K562 (cell line): ENCODE measurements around the gene ZNF805. TPM values are rescaled to one million over a fixed set of nuclear protein-coding genes. Genes with fewer than 3 reads are reported as not detected.

Experiments
- CCAR2 ChIP-seq: fragments of 200-400 bp; formaldehyde crosslinking; IDR thresholded peaks from 2 replicates; pipeline ENCODE4 v1.6.1; 2017; ENCODE audit warnings: mild to moderate bottlenecking, low read depth, low read length
- EHMT2 ChIP-seq: fragments of 450-650 bp; IDR thresholded peaks from 2 replicates; pipeline ENCODE4 v1.6.1; 2018; ENCODE audit warnings: antibody characterized with exemption
- MAZ ChIP-seq, 2 experiments: fragments of 450-650 bp in 1 of 2; sonication (generic) in 1 of 2; formaldehyde crosslinking; IDR thresholded peaks in 1 of 2; conservative IDR thresholded peaks in 1 of 2; 2 replicates each; pipeline versions ENCODE4 v1.4.0 to v1.5.0; 2020; ENCODE audit warnings: mild to moderate bottlenecking in 1 of 2, missing genetic modification reagents in 1 of 2
- PCBP2 ChIP-seq: fragments of 200-400 bp; formaldehyde crosslinking; IDR thresholded peaks from 2 replicates; pipeline ENCODE4 v1.6.1; 2018; ENCODE audit warnings: low read length, low read depth, mild to moderate bottlenecking, moderate library complexity; ENCODE audit not compliant: poor library complexity, severe bottlenecking
- RBM25 ChIP-seq: fragments of 200-400 bp; formaldehyde crosslinking; IDR thresholded peaks from 2 replicates; pipeline ENCODE4 v1.6.1; 2018; ENCODE audit warnings: low read length, low read depth, moderate library complexity; ENCODE audit not compliant: severe bottlenecking
- RFX1 ChIP-seq: fragments of 450-650 bp; IDR thresholded peaks from 2 replicates; pipeline ENCODE4 v1.6.1; 2016; ENCODE audit warnings: mild to moderate bottlenecking, moderate library complexity
- RHOXF2B ChIP-seq: fragments of 250-450 bp; sonication (Bioruptor Pico); conservative IDR thresholded peaks from 2 replicates; pipeline ENCODE4 v1.5.1; 2021
- SMARCB1 ChIP-seq: IDR thresholded peaks from 2 replicates; pipeline ENCODE4 v1.6.1; 2011; ENCODE audit warnings: improper control_type of control experiment, low read depth; ENCODE audit not compliant: insufficient read length
- SRSF9 ChIP-seq: fragments of 200-400 bp; formaldehyde crosslinking; IDR thresholded peaks from 2 replicates; pipeline ENCODE4 v1.6.1; 2017; ENCODE audit warnings: low read depth, low read length, borderline replicate concordance
- SUPT5H ChIP-seq: fragments of 450-650 bp; IDR thresholded peaks from 2 replicates; pipeline ENCODE4 v1.6.1; 2016
- TAF1 ChIP-seq: IDR thresholded peaks from 2 replicates; pipeline ENCODE4 v1.6.1; 2011; ENCODE audit warnings: mild to moderate bottlenecking, low read length, moderate library complexity; ENCODE audit not compliant: insufficient read depth, control insufficient read depth, severe bottlenecking; ENCODE audit errors: extremely low read depth
- TAL1 ChIP-seq: fragments of 450-650 bp; IDR thresholded peaks from 2 replicates; pipeline ENCODE4 v1.6.1; 2016; ENCODE audit warnings: mild to moderate bottlenecking
- U2AF1 ChIP-seq: fragments of 200-400 bp; formaldehyde crosslinking; optimal IDR thresholded peaks from 2 replicates; pipeline ENCODE3; 2017; ENCODE audit warnings: mild to moderate bottlenecking, low read depth, low read length, moderate library complexity
- WHSC1 ChIP-seq: IDR thresholded peaks from one replicate; pipeline ENCODE4 v1.6.1; 2012; ENCODE audit warnings: low read length, control low read depth, inconsistent platforms
- ZKSCAN8 ChIP-seq: fragments of 200-800 bp; sonication (Bioruptor generic); IDR thresholded peaks from 2 replicates; pipeline ENCODE4 v1.6.1; 2016; ENCODE audit warnings: missing genetic modification characterization, missing compliant biosample characterization
- ZNF184 ChIP-seq: sonication (generic); formaldehyde crosslinking; IDR thresholded peaks from 2 replicates; pipeline ENCODE4 v1.5.0; 2020; ENCODE audit warnings: missing genetic modification reagents
- polyA plus RNA-seq, 8 experiments: library from polyadenylated mRNA; depleted of rRNA in 4 of 8; stranded (reverse) in 5 of 8; unstranded in 3 of 8; fragments of >200 nt; fragmentation: Nextera tagmentation in 2 of 8; fragmentation: Illumina TruSeq in 1 of 8; extraction: Ambion mirVana in 2 of 8; extraction: Trizol in 1 of 8; gene quantifications; 2 replicates each; pipeline versions ENCODE4 v1.2.1 to v1.2.3, GENCODE V29; 2011 to 2014; ENCODE audit warnings: inconsistent platforms in 1 of 8, missing spikeins in 1 of 8
- total RNA-seq, 7 experiments: library from RNA; depleted of rRNA in 6 of 7; stranded (reverse); fragments of >200 nt in 6 of 7; fragmentation: Illumina TruSeq in 2 of 7; extraction: Trizol in 2 of 7; gene quantifications; 2 replicates each; pipeline versions ENCODE4 v1.2.1 to v1.2.3, GENCODE V29; 2011 to 2021; ENCODE audit warnings: low replicate concordance in 1 of 7
- TF ChIP-seq, protein P1 (sequence below), 2 experiments: IDR thresholded peaks; 2 replicates each; pipeline ENCODE4 v1.6.1; 2012; ENCODE audit warnings: improper control_type of control experiment in 2 of 2, low read depth in 2 of 2, low read length in 2 of 2, borderline replicate concordance in 1 of 2
- TF ChIP-seq, protein P2 (sequence below): fragments of 450-650 bp; IDR thresholded peaks from 2 replicates; pipeline ENCODE4 v1.6.1; 2016
- TF ChIP-seq, protein P3 (sequence below): fragments of 450-650 bp; formaldehyde crosslinking; IDR thresholded peaks from 2 replicates; pipeline ENCODE4 v1.4.0; 2022; ENCODE audit warnings: missing genetic modification characterization
- TF ChIP-seq, protein P4 (sequence below): fragments of 250-450 bp; sonication (Bioruptor Pico); IDR thresholded peaks from 2 replicates; pipeline ENCODE4 v1.8.0; 2021; ENCODE audit warnings: mild to moderate bottlenecking, moderate library complexity

ZNF805 gene
- total and polyA plus RNA-seq, 9 of the 15 experiments (the other 6 are each of a cell fraction or from before 2014, with no cell fraction given), result 0.32 to 6.7 (median 3.9) TPM

DNA sequence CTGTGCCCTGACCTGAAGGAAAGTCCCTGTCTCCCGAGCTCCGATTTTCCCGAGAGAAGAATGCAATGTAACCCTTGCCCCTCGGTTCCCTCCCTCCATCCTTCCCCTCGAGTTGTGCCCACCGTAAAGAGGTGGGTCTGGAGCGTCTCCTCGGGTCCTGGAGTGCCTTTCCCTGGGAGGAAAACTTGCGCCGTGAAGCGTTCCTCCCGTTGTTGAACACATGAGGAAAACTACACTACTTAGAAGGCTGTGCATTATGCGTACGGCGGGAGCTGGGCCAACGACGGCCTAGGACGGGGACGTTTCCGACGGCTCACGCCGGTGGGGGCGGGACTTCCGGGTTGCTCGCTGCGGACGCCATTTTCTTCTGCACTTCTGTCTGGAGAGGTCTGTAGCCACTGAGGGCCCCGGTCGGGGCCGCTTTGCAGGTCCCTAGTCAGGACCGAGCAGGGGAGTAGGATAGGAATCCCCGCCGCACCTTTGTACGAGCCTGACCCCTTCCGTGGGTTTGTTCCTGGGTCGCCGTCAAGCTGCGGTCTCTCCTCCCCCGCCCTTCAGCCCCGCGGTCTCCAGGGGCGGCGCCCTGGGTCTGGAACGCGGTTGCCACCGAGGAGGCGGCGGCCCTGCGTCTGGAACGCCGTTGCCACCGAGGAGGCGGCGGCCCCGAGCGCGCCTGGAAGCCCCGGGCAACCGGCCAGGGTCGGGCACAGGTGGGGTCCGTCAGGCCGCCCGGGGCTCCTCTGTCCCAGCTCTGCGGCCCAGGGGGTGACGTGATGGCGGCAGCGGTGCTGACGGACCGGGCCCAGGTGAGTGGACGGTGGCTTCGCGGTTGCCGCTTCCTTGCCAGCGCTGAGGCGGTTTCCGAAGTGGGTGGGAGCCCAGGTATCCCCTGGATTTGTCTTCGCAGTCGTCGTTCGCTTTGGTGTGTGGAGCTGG lies 49.0 kb upstream of the ZNF805 start, which contains the start of gene ZNF264 (continued):
- TF ChIP-seq RBM25, result no peak
- no peak for TF ChIP-seq SMARCB1
- peak; percentile 13; the same call in 1 of the 2 replicates for TF ChIP-seq RFX1
- TF ChIP-seq EHMT2, result peak; percentile 84; the same call in 1 of the 2 replicates
- peak; percentile 32 to 33; a peak in 2 of 4 replicates for TF ChIP-seq MAZ (CRISPR knock-in tag; conservative IDR thresholded peaks at IDR 0.05 in 1 of 2, IDR thresholded peaks at IDR 0.05 in 1 of 2)
- peak; percentile 31 for TF ChIP-seq TAF1
- no peak for TF ChIP-seq RHOXF2B (CRISPR knock-in tag)
- no peak for TF ChIP-seq WHSC1
- TF ChIP-seq, protein P1, sequence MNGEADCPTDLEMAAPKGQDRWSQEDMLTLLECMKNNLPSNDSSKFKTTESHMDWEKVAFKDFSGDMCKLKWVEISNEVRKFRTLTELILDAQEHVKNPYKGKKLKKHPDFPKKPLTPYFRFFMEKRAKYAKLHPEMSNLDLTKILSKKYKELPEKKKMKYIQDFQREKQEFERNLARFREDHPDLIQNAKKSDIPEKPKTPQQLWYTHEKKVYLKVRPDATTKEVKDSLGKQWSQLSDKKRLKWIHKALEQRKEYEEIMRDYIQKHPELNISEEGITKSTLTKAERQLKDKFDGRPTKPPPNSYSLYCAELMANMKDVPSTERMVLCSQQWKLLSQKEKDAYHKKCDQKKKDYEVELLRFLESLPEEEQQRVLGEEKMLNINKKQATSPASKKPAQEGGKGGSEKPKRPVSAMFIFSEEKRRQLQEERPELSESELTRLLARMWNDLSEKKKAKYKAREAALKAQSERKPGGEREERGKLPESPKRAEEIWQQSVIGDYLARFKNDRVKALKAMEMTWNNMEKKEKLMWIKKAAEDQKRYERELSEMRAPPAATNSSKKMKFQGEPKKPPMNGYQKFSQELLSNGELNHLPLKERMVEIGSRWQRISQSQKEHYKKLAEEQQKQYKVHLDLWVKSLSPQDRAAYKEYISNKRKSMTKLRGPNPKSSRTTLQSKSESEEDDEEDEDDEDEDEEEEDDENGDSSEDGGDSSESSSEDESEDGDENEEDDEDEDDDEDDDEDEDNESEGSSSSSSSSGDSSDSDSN (IDR thresholded peaks at IDR 0.05; ENCODE audit: borderline replicate concordance in 1 of 2, low read depth in 2 of 2, low read length in 2 of 2), result peak in 1 of 2 experiments; percentile 26; a peak in 1 of 4 replicates
- TF ChIP-seq PCBP2, result no peak
- no peak for TF ChIP-seq TAL1
- TF ChIP-seq ZKSCAN8 (CRISPR knock-in tag), result no peak
- no peak for TF ChIP-seq U2AF1
- peak; percentile 39; the same call in 1 of the 2 replicates for TF ChIP-seq SUPT5H
- TF ChIP-seq, protein P2, sequence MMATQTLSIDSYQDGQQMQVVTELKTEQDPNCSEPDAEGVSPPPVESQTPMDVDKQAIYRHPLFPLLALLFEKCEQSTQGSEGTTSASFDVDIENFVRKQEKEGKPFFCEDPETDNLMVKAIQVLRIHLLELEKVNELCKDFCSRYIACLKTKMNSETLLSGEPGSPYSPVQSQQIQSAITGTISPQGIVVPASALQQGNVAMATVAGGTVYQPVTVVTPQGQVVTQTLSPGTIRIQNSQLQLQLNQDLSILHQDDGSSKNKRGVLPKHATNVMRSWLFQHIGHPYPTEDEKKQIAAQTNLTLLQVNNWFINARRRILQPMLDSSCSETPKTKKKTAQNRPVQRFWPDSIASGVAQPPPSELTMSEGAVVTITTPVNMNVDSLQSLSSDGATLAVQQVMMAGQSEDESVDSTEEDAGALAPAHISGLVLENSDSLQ, result 0 out of 2 replicates have a peak, but pooled peaks have one; percentile 14
- TF ChIP-seq, protein P3, sequence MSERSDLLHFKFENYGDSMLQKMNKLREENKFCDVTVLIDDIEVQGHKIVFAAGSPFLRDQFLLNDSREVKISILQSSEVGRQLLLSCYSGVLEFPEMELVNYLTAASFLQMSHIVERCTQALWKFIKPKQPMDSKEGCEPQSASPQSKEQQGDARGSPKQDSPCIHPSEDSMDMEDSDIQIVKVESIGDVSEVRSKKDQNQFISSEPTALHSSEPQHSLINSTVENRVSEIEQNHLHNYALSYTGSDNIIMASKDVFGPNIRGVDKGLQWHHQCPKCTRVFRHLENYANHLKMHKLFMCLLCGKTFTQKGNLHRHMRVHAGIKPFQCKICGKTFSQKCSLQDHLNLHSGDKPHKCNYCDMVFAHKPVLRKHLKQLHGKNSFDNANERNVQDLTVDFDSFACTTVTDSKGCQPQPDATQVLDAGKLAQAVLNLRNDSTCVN (CRISPR knock-in tag), result no peak
- TF ChIP-seq, protein P4, sequence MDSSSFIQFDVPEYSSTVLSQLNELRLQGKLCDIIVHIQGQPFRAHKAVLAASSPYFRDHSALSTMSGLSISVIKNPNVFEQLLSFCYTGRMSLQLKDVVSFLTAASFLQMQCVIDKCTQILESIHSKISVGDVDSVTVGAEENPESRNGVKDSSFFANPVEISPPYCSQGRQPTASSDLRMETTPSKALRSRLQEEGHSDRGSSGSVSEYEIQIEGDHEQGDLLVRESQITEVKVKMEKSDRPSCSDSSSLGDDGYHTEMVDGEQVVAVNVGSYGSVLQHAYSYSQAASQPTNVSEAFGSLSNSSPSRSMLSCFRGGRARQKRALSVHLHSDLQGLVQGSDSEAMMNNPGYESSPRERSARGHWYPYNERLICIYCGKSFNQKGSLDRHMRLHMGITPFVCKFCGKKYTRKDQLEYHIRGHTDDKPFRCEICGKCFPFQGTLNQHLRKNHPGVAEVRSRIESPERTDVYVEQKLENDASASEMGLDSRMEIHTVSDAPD (CRISPR knock-in tag), result no peak
- TF ChIP-seq SRSF9, result no peak
- no peak for TF ChIP-seq CCAR2
- no peak for TF ChIP-seq ZNF184 (CRISPR knock-in tag)
